ENCODE results near the gene SETD5. TPM values are rescaled to one million over a fixed set of nuclear protein-coding genes. Genes with fewer than 3 reads are reported as not detected.
A peak's percentile ranks its signal among the peaks of the same experiment; 100 is the strongest.

The SETD5 gene
- total RNA-seq, 1 experiment from 2014 or later: 279 TPM

DNA sequence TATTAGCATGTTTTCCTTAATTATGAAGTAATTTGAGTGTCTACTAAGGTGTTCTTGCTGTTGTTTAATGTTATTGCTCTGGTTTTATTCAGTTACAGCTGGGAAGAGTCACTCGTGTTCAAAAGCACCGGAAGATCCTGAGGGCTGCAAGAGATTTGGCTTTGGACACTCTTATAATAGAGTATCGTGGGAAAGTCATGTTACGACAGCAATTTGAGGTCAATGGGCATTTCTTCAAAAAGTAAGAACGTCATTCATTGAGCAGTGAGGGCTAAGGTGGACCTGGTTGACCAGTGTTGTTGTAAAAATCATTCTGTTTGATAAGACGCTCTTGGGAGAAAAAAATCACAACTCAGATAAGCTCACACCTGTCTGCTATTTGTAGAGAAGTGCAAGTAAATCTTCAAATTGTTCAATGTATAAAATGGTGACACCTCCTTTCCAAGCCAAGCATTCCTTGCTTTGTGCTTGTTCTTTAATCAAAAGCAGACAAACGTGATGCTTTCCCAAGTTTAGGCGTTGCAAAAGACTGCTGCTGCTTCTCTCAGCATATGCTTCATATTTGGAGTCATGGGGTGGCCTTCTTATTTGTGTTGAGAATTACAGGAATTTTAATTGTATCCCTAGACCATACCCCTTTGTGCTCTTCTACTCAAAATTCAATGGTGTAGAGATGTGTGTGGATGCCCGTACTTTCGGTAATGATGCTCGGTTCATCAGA lies 44.2 kb downstream of the SETD5 start:
- H3K4me3 Mint-ChIP-seq: no peak overlapping the region
- H3K4me1 Mint-ChIP-seq: no peaks in the 10 kb centered on the region
- DNase-seq (ENCODE audit: low spot score) (no peak), ATAC-seq (no peak)
- TF ChIP-seq ZNF416 (CRISPR knock-in tag; IDR thresholded peaks at IDR 0.05): no peak
- no peak for TF ChIP-seq ZNF232 (CRISPR knock-in tag; IDR thresholded peaks at IDR 0.05)
- H3K36me3 Mint-ChIP-seq: peaks cover 79% of the 10 kb centered on the region
- ChIA-PET CTCF (no interaction called here), POLR2A (no interaction called here)
- no peaks in the 10 kb centered on the region for H3K9me3 Mint-ChIP-seq
- no peak overlapping the region for H3K27ac Mint-ChIP-seq
- no peaks in the 10 kb centered on the region for H3K27me3 Mint-ChIP-seq (ENCODE audit: low read depth)

DNA sequence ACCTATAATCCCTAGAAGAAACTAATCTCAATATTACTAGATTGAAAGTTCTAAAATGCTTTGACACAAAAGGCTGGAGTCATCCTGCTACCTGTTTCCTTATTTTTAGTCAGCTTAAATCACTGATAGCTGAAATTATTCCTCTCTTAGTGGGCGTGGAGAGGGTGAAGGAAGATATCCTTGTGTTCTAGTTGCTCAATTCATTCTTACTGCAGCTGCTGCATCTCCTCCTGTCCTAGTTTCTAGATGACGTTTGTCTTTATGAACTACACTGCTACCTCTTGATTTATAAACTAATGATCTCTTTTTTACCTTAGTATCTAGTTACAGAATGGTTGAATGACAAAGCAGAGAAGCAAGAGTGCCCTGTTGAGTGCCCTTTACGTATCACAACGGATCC lies 50.7 kb downstream of the SETD5 start:
- Mint-ChIP-seq H3K4me1 (no peaks in the 10 kb centered on the region), H3K9me3 (no peaks in the 10 kb centered on the region), H3K4me3 (no peak overlapping the region), H3K36me3 (peaks cover 87% of the 10 kb centered on the region), H3K27ac (0 out of 2 replicates have a peak overlapping the region, but pooled peaks have one; percentile 8), H3K27me3 (ENCODE audit: low read depth) (no peaks in the 10 kb centered on the region)
- ATAC-seq (no peak), DNase-seq (ENCODE audit: low spot score) (no peak)
- ChIA-PET CTCF (interaction anchor here (1.1 kb wide), 1 partner anchor 95 kb away, joined by 3 read pairs; no protein-coding TSS in a partner anchor), POLR2A (no interaction called here)
- TF ChIP-seq CBFB (CRISPR knock-in tag; IDR thresholded peaks at IDR 0.05; ENCODE audit: low read depth) (no peak), IRF2 (CRISPR knock-in tag; IDR thresholded peaks at IDR 0.05; ENCODE audit: borderline replicate concordance, low read depth) (no peak), ZNF232 (CRISPR knock-in tag; IDR thresholded peaks at IDR 0.05) (no peak), RELA (CRISPR knock-in tag; IDR thresholded peaks at IDR 0.05; ENCODE audit: borderline replicate concordance) (no peak), ZNF423 (CRISPR knock-in tag; IDR thresholded peaks at IDR 0.05) (no peak), GABPB1 (CRISPR knock-in tag; IDR thresholded peaks at IDR 0.05) (no peak), PRRX2 (CRISPR knock-in tag; IDR thresholded peaks at IDR 0.05) (no peak), HMGA2 (CRISPR knock-in tag; IDR thresholded peaks at IDR 0.05) (no peak), NFE2L1 (CRISPR knock-in tag; IDR thresholded peaks at IDR 0.05) (no peak), NR3C1 (CRISPR knock-in tag; conservative IDR thresholded peaks at IDR 0.05; ENCODE audit: low read depth) (no peak)
- TF ChIP-seq, protein P1, sequence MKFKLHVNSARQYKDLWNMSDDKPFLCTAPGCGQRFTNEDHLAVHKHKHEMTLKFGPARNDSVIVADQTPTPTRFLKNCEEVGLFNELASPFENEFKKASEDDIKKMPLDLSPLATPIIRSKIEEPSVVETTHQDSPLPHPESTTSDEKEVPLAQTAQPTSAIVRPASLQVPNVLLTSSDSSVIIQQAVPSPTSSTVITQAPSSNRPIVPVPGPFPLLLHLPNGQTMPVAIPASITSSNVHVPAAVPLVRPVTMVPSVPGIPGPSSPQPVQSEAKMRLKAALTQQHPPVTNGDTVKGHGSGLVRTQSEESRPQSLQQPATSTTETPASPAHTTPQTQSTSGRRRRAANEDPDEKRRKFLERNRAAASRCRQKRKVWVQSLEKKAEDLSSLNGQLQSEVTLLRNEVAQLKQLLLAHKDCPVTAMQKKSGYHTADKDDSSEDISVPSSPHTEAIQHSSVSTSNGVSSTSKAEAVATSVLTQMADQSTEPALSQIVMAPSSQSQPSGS (CRISPR knock-in tag; IDR thresholded peaks at IDR 0.05; ENCODE audit: borderline replicate concordance, low read depth): no peak
- TF ChIP-seq, protein P2, sequence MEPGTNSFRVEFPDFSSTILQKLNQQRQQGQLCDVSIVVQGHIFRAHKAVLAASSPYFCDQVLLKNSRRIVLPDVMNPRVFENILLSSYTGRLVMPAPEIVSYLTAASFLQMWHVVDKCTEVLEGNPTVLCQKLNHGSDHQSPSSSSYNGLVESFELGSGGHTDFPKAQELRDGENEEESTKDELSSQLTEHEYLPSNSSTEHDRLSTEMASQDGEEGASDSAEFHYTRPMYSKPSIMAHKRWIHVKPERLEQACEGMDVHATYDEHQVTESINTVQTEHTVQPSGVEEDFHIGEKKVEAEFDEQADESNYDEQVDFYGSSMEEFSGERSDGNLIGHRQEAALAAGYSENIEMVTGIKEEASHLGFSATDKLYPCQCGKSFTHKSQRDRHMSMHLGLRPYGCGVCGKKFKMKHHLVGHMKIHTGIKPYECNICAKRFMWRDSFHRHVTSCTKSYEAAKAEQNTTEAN (CRISPR knock-in tag; IDR thresholded peaks at IDR 0.05): no peak
- TF ChIP-seq, protein P3, sequence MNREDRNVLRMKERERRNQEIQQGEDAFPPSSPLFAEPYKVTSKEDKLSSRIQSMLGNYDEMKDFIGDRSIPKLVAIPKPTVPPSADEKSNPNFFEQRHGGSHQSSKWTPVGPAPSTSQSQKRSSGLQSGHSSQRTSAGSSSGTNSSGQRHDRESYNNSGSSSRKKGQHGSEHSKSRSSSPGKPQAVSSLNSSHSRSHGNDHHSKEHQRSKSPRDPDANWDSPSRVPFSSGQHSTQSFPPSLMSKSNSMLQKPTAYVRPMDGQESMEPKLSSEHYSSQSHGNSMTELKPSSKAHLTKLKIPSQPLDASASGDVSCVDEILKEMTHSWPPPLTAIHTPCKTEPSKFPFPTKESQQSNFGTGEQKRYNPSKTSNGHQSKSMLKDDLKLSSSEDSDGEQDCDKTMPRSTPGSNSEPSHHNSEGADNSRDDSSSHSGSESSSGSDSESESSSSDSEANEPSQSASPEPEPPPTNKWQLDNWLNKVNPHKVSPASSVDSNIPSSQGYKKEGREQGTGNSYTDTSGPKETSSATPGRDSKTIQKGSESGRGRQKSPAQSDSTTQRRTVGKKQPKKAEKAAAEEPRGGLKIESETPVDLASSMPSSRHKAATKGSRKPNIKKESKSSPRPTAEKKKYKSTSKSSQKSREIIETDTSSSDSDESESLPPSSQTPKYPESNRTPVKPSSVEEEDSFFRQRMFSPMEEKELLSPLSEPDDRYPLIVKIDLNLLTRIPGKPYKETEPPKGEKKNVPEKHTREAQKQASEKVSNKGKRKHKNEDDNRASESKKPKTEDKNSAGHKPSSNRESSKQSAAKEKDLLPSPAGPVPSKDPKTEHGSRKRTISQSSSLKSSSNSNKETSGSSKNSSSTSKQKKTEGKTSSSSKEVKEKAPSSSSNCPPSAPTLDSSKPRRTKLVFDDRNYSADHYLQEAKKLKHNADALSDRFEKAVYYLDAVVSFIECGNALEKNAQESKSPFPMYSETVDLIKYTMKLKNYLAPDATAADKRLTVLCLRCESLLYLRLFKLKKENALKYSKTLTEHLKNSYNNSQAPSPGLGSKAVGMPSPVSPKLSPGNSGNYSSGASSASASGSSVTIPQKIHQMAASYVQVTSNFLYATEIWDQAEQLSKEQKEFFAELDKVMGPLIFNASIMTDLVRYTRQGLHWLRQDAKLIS (CRISPR knock-in tag; IDR thresholded peaks at IDR 0.05; ENCODE audit: borderline replicate concordance): no peak
- TF ChIP-seq, protein P4, sequence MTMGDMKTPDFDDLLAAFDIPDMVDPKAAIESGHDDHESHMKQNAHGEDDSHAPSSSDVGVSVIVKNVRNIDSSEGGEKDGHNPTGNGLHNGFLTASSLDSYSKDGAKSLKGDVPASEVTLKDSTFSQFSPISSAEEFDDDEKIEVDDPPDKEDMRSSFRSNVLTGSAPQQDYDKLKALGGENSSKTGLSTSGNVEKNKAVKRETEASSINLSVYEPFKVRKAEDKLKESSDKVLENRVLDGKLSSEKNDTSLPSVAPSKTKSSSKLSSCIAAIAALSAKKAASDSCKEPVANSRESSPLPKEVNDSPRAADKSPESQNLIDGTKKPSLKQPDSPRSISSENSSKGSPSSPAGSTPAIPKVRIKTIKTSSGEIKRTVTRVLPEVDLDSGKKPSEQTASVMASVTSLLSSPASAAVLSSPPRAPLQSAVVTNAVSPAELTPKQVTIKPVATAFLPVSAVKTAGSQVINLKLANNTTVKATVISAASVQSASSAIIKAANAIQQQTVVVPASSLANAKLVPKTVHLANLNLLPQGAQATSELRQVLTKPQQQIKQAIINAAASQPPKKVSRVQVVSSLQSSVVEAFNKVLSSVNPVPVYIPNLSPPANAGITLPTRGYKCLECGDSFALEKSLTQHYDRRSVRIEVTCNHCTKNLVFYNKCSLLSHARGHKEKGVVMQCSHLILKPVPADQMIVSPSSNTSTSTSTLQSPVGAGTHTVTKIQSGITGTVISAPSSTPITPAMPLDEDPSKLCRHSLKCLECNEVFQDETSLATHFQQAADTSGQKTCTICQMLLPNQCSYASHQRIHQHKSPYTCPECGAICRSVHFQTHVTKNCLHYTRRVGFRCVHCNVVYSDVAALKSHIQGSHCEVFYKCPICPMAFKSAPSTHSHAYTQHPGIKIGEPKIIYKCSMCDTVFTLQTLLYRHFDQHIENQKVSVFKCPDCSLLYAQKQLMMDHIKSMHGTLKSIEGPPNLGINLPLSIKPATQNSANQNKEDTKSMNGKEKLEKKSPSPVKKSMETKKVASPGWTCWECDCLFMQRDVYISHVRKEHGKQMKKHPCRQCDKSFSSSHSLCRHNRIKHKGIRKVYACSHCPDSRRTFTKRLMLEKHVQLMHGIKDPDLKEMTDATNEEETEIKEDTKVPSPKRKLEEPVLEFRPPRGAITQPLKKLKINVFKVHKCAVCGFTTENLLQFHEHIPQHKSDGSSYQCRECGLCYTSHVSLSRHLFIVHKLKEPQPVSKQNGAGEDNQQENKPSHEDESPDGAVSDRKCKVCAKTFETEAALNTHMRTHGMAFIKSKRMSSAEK (CRISPR knock-in tag; IDR thresholded peaks at IDR 0.05; ENCODE audit: borderline replicate concordance): no peak
- TF ChIP-seq, protein P5, sequence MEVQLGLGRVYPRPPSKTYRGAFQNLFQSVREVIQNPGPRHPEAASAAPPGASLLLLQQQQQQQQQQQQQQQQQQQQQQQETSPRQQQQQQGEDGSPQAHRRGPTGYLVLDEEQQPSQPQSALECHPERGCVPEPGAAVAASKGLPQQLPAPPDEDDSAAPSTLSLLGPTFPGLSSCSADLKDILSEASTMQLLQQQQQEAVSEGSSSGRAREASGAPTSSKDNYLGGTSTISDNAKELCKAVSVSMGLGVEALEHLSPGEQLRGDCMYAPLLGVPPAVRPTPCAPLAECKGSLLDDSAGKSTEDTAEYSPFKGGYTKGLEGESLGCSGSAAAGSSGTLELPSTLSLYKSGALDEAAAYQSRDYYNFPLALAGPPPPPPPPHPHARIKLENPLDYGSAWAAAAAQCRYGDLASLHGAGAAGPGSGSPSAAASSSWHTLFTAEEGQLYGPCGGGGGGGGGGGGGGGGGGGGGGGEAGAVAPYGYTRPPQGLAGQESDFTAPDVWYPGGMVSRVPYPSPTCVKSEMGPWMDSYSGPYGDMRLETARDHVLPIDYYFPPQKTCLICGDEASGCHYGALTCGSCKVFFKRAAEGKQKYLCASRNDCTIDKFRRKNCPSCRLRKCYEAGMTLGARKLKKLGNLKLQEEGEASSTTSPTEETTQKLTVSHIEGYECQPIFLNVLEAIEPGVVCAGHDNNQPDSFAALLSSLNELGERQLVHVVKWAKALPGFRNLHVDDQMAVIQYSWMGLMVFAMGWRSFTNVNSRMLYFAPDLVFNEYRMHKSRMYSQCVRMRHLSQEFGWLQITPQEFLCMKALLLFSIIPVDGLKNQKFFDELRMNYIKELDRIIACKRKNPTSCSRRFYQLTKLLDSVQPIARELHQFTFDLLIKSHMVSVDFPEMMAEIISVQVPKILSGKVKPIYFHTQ (CRISPR knock-in tag; IDR thresholded peaks at IDR 0.05): no peak
